Measurements from ENCODE around the gene PDE11A. TPM values are rescaled to one million over a fixed set of nuclear protein-coding genes. Genes with fewer than 3 reads are reported as not detected.

Gene PDE11A
- total and polyA plus RNA-seq, 2 of the 8 experiments (the other 6 are each of a cell fraction or from before 2014, with no cell fraction given): 0.19 to 0.23 TPM

DNA sequence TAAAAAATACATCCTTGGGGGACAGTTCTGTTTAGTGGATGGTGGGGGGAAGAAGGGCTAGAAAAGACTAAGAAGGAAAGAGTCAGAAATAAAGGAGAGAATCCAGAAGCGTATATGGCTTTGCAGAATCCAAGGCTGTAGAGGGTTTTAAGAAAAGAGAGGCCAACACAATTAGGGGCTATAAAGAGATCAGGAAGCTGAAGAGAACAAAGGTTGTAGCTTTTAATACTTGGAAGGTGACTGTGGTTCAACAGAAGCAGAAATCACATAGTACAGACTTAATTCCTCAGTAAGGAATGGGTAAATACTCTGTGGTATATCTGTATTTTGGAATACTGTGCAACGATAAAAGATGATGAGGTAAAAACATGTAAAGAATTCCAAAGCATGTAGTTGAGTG, 393.6 kb downstream of the PDE11A start:
- Histone ChIP-seq H3K4me1 (replicated peaks in 1 of 4; ENCODE audit: control insufficient read depth in 3 of 4, insufficient read depth in 4 of 4, low read length in 3 of 4) (peaks cover 0 to 6% (median 2%) of the 10 kb centered on the region in 4 experiments; a peak in 3 of 7 replicates), H3K79me1 (ENCODE audit: low read depth, low read length) (no peaks in the 10 kb centered on the region), H3K14ac (ENCODE audit: insufficient read length) (no peak overlapping the region), H2AFZ (ENCODE audit: low read length) (no peak overlapping the region), H4K20me1 (replicated peaks in 1 of 2; ENCODE audit: control insufficient read depth in 1 of 2, insufficient read depth in 2 of 2, low read length in 2 of 2) (no peaks in the 10 kb centered on the region), H2BK15ac (ENCODE audit: low read length) (no peak overlapping the region), H4K5ac (ENCODE audit: insufficient read length, low read depth, low read length) (no peak overlapping the region), H3K4me3 (ENCODE audit: extremely low read depth in 1 of 4, insufficient read depth in 2 of 4, low read depth in 3 of 4, low read length in 4 of 4) (no peak overlapping the region), H3K23ac (ENCODE audit: insufficient read length) (no peak overlapping the region), H3K4me2 (ENCODE audit: insufficient read depth in 1 of 2, low read depth in 2 of 2, low read length in 2 of 2) (no peak overlapping the region), H3K9ac (replicated peaks in 1 of 4; ENCODE audit: extremely low read depth in 1 of 4, low read depth in 3 of 4, low read length in 3 of 4) (no peak overlapping the region), H2AK5ac (ENCODE audit: low read depth, low read length) (no peak overlapping the region), H2BK5ac (ENCODE audit: low read depth, low read length) (no peak overlapping the region), H2BK12ac (ENCODE audit: low read depth, low read length) (no peak overlapping the region), H3K27ac (ENCODE audit: low read depth, low read length) (no peak overlapping the region), H3K27me3 (replicated peaks in 1 of 4; ENCODE audit: control insufficient read depth in 3 of 4, extremely low read depth in 1 of 4, insufficient read depth in 3 of 4, low read length in 3 of 4) (peaks cover 0 to under 1% (median 0%) of the 10 kb centered on the region in 4 experiments; a peak in 2 of 7 replicates), H3K9me3 (ENCODE audit: insufficient read depth in 2 of 2, low read depth in 1 of 2, low read length in 1 of 2) (no peaks in the 10 kb centered on the region), H4K91ac (replicated peaks; ENCODE audit: insufficient read length, low read length) (no peak overlapping the region), H3K79me2 (ENCODE audit: control insufficient read depth in 1 of 2, insufficient read depth in 2 of 2, low read length in 2 of 2) (no peaks in the 10 kb centered on the region), H3K56ac (replicated peaks; ENCODE audit: insufficient read length, low read depth, low read length) (no peak overlapping the region), H3K4ac (replicated peaks; ENCODE audit: insufficient read length, low read depth, low read length) (no peak overlapping the region), H3K36me3 (ENCODE audit: control insufficient read depth in 2 of 4, insufficient read depth in 4 of 4, low read length in 3 of 4) (no peaks in the 10 kb centered on the region), H4K8ac (ENCODE audit: extremely low read depth, insufficient read depth, low read length) (no peak overlapping the region), H3K18ac (ENCODE audit: extremely low read depth, low read length) (no peak overlapping the region), H3K23me2 (ENCODE audit: low read depth, low read length) (no peaks in the 10 kb centered on the region), H2BK120ac (replicated peaks; ENCODE audit: low read depth, low read length) (no peak overlapping the region), H2BK20ac (ENCODE audit: low read length) (no peak overlapping the region)
- DNase-seq (ENCODE audit: low read depth in 1 of 2, low spot score in 2 of 2) (no peak), FAIRE-seq (no peak)
- ChIA-PET CTCF (ENCODE audit: partially characterized antibody) (interaction anchor here (1.2 to 1.6 kb wide), 2 partner anchors 28 to 46 kb away, joined by 4 read pairs; no protein-coding TSS in a partner anchor), POLR2A (ENCODE audit: partially characterized antibody) (no interaction called here)
- WGBS, 2 experiments (ENCODE audit: extremely low coverage in 1 of 2, insufficient coverage in 1 of 2, insufficient read length in 1 of 2, insufficient replicate concordance in 2 of 2, low coverage in 1 of 2, low lambda C conversion rate in 2 of 2, missing lambda C conversion rate in 1 of 2): 87% methylated on average over 2 of the region's 2 CpGs; no CpG with 5 or more reads in 1 of the 2 experiments
- TF ChIP-seq CREB1 (IDR thresholded peaks at IDR 0.05) (no peak), MAFK (IDR thresholded peaks at IDR 0.05; ENCODE audit: low read depth, low read length) (no peak)

Data from H1 (cell line).